Skin of body (tissue), 2 donors: ENCODE data around the gene ZNF350. TPM values are rescaled to one million over a fixed set of nuclear protein-coding genes. Genes with fewer than 3 reads are reported as not detected.
"Not testable (repeated sequence)": the region's sequence is repeated elsewhere in the genome, so short reads cannot be mapped to it uniquely, and the experiment has no call there.

Experiments used
- DNase-seq: peaks from one replicate; lab custom pipeline; 2025; lab: John Stamatoyannopoulos, UW
- total RNA-seq: library from RNA; depleted of rRNA; stranded (reverse); fragments of >200 nt; gene quantifications from one replicate; pipeline ENCODE4 v1.2.3, GENCODE V29; 2014

Gene ZNF350
- total RNA-seq = 11.5 TPM

DNA sequence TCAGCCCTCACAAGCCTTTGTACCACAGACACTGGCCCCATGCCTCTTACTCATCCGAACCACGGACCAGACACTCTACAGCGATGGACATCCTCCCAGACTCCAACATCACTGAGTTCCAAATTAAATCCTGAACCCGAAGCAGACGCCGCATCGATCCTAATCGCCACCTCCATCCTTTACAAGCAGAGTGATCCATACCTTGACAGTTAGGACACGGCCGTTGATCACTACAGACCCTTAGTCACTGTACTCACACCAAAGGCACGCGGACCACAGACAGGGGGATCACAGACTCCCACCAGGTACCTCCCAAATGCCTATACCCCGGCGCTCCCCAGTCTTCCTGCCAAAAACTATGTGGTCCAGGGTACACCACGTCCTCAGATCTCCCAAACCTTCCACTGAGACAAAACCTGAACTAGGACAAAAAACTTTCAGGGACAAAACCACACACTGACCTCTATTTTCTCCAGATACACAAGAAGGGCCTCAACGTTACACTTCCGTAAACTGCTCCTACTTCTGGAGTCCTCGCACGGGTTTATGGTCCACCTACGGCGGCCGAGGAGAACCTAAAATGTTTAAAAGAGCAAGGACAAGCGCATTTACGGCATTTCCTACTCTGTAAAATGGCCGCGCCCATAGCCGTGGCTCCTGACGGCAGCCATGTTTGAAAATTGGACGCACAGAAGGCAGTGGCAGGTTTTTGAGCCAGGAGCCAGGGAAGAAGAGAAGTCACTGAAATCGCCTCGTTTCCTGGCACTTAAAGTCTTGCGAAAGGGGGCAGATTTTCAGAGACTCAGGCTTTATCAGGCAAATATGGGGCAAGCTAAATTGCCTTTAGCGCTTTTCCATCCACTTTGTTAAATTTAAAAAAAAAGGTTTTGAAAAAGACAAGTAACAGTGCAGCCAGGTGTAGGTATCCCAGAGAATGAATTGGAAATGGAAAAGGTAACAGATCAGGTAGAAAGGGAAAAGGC is at the start of gene ZNF350:
TSS of gene ZNF350 (minus strand) at position 532 of the 983 bp plus-strand sequence. CDS start 12,480 bp downstream, outside the sequence.
- DNase-seq = peak; percentile 94

- DNase-seq = no peak
These were observed 47.5 kb upstream of the ZNF350 start for GRCh38 chr19:52034051-52034728.

GRCh38 chr19:52028780-52029123 is 42.1 kb upstream of the ZNF350 start:
- no peak for DNase-seq

DNA sequence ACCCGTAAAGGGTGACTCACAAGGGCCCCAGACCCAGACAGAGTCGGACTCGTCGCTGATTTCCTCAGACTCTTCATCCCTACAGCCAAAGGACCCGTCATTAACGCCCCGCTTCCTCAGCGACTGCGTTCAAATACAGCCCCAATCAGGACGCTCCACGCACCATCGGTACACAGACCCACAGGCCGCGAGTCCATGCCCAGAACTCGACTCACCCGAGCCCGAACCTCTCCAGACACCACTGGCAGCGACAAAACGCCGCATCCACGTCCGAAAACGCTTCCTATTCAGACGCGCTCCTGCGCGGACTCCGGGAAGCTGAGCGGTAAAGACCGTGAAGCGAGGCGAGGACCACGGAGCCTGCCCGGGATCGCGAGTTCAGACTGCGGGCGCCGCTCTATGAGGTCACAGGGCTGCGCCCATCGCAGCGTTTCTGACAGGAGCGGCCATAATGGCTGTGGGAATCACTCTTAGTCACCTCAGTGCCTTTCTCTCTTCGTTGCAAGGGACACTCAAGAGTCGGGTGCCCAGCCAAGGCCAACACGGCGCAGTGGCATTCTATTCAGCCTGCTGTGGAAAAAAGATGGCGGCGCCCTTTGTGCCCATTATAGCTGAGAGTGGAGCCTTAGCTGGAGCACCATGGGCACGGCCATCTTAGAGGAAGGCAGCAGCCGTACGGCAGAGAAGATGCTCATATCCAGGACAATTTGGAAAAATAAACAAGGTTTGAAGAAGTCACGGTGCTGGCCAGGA is 41.6 kb upstream of the ZNF350 start, which contains the start of gene ZNF614:
TSS of gene ZNF614 (minus strand) at position 353 of the 753 bp plus-strand sequence. CDS start 2,634 bp downstream, outside the sequence.
- DNase-seq = peak; percentile 83

- DNase-seq = not testable (repeated sequence)
These were observed 39.8 kb upstream of the ZNF350 start for GRCh38 chr19:52026255-52026990.

DNA sequence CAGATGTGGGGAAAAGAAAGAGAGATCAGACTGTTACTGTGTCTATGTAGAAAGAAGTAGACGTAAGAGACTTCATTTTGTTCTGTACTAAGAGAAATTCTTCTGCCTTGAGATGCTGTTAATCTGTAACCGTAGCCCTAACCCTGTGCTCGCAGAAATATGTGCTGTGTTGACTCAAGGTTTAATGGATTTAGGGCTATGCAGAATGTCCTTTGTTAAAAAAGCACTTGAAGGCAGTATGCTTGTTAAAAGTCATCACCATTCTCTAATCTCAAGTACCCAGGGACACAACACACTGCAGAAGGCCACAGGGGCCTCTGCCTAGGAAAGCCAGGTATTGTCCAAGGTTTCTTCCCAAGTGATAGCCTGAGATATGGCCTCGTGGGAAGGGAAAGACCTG is 37.8 kb upstream of the ZNF350 start:
- not testable (repeated sequence) for DNase-seq

GRCh38 chr19:52022193-52022592 is 35.6 kb upstream of the ZNF350 start:
- no peak for DNase-seq

DNA sequence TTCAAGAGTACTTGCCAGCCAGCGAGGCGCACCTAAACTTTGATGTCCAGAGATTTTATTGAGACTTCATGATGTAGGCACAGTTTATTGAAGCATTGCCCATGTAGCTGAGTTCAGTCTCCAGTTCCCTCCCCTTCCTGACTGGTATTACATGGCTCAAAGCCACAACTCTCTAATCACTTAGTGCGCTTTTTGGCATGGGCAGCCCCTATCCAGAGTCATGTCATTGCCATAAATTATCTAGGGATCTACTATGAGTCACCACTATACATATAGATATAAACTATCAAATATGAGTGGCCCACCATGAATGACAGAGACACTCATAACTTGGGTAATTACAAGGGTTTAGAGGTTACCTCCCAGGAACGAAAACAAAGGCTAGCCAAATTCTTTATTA is 33.9 kb upstream of the ZNF350 start:
- no peak for DNase-seq

- DNase-seq = no peak
These were observed 24.0 kb upstream of the ZNF350 start for GRCh38 chr19:52010674-52011073.

DNA sequence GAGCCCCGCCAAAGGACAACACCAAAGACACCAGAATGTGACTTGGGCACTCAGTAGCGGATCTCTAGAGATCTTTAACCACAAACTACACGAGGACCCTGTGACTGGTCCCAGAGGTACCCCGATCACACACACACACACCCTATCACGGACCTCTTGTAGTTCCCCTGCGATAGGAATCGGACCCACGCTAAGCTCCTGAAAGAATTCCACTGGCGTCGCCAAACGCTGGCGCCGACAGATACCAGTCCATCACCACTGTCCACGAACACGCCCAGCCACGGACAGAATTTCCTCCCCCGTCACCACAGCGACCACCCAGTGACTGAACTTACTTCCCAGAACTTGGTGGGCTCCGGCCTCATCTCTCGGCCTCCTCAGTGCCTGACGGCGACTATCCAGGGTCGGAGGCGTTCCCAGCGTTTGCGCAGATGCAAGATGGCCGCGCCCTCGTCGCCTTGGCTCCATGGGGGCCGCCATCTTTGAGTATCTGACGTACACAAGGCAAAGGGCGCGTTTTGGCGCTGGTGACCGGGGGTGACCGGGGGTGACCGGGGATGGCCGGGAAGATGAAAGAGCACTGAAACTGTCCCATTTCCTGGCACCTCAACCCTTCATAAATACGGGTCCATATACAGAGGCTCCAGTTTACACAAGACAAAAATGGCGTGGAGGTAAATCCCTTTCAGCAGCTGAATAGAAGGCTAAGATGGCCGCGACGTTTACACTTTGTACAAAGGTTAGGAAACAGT is 21.3 kb upstream of the ZNF350 start, which contains the start of gene ZNF615:
TSS of gene ZNF615 (minus strand) at position 406 of the 752 bp plus-strand sequence. CDS start 4,500 bp downstream, outside the sequence.
- peak; percentile 90 for DNase-seq

GRCh38 chr19:52007451-52007805 is 20.8 kb upstream of the ZNF350 start:
- no peak for DNase-seq

- DNase-seq = no peak
These were observed 7.5 kb upstream of the ZNF350 start for GRCh38 chr19:51994048-51994644.

DNA sequence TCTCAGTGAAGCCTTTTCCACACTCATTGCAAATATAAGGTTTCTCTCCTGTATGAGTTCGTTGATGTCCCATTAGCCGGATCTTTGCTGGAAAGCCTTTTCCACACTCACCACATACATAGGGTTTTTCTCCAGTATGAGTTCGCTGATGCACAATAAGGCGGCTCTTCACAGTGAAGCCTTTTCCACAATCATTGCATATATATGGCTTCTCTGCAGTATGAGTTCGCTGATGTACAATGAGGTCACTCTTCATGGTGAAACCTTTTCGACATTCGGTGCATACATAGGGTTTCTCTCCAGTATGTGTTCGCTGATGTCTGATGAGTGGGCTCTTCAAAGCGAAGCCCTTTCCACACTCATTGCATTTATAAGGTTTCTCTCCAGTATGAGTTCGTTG is 6.8 kb upstream of the ZNF350 start:
- DNase-seq = no peak

- no peak for DNase-seq
These were observed 3.3 kb downstream of the ZNF350 start for GRCh38 chr19:51983361-51983760.

DNA sequence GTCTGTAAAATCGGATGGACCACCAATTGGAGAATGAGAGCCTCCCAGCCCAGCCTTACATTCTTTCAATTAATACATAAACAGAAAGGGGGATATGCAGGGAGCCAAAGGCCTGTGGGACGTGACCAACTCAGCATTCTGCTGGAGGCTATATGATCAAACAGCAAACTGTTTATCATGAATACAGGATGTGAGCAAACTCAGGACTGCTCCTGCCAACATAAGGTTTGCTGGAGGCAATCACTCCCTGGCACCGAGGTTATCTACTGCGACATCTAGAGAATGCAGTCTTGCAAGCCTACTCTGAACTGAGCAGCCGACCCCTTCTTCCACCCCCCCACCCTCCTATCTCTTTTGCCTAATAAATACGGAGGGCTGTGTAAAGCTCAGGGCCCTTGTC is 5.7 kb downstream of the ZNF350 start:
- not testable (repeated sequence) for DNase-seq

DNA sequence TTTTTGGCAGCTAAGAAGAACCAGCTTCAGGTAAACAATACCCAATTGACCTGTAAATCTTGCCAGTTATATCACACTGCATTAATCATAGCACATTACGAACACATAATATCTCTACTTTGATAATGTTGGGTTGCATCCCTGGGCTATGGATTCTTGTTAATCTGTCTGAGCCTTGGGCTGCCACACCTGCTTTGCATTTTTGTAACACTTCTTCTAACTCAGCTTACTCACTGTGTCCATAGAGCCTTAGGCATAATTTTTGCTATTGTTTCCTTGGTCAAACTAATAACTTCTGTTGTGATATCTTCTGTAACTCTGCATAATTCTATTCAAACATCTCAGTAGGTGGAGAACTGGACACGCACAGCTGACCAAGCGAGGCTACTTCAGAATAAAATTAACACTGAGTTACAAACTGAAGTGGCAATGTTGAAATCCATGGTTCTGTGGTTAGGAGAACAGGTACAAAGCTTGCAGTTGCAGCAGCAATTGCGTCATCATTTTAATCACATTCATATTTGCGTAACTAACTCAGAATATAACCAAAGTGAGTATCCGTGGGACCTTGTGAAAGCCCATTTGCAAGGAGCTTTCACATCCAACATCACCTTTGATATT is 6.4 kb downstream of the ZNF350 start:
- no peak for DNase-seq

GRCh38 chr19:51978882-51979281 is 7.8 kb downstream of the ZNF350 start:
- no peak for DNase-seq

DNA sequence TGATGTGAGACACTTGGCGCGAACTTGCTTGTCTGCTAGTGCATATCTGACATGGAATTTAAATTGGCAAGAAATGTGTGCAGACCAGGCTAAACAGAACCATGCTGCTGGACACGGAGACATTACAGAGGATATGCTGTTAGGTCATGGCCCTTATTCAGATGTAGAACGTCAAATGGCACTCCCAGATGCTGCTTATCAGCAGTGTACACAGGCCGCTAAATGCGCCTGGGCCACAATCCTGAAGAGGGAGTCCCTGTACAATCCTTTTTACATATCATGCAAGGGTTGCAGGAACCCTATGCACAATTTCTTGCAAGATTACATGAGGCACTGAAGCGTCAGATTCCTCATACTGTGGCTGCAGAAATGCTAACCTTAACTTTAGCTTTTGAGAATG is 9.3 kb downstream of the ZNF350 start:
- no peak for DNase-seq

GRCh38 chr19:51976852-51977251 is 9.8 kb downstream of the ZNF350 start:
- DNase-seq = no peak
